Ascending aorta (tissue), 2 donors: ENCODE data around the gene IL2RA. TPM values are rescaled to one million over a fixed set of nuclear protein-coding genes. Genes with fewer than 3 reads are reported as not detected.

ENCODE experiments used
- DNase-seq, 2 donors: peaks; one replicate each; pipeline ENCODE4 v3.0.0-alpha.2; 2019; ENCODE audit warnings: low spot score in 2 of 2
- H3K27ac ChIP-seq, 2 donors: fragments of 200-600 bp; sonication (generic); one replicate each; pipeline ENCODE4 v1.5.1; 2016 to 2017; ENCODE audit warnings: mild to moderate bottlenecking in 1 of 2
- H3K27me3 ChIP-seq: fragments of 200-600 bp; sonication (generic); one replicate; pipeline ENCODE4 v1.5.1; 2017
- H3K36me3 ChIP-seq, 2 donors: fragments of 200-600 bp; sonication (generic); one replicate each; pipeline ENCODE4 v1.5.1; 2016
- H3K4me1 ChIP-seq, 2 donors: fragments of 200-600 bp; sonication (generic); one replicate each; pipeline ENCODE4 v1.5.1; 2016 to 2017; ENCODE audit warnings: mild to moderate bottlenecking in 1 of 2
- H3K4me3 ChIP-seq, 2 donors: fragments of 200-600 bp; sonication (generic); one replicate each; pipeline ENCODE4 v1.5.1; 2016 to 2017; ENCODE audit warnings: mild to moderate bottlenecking in 1 of 2
- H3K9me3 ChIP-seq, 2 donors: fragments of 200-600 bp; sonication (generic); one replicate each; pipeline ENCODE4 v1.5.1; 2016
- intact Hi-C: fragments of 100-400 bp; cut with DNase I; formaldehyde crosslinking; loops from one replicate; pipeline ENCODE4 v1.15.1; 2023
- total RNA-seq: library from RNA; depleted of rRNA; stranded (reverse); fragments of >200 nt; gene quantifications from one replicate; pipeline ENCODE4 v1.1.0, GENCODE V29; 2016
- TF ChIP-seq, protein P1 (sequence below), 3 experiments: fragments of 200-600 bp in 2 of 3; fragments of 450-650 bp in 1 of 3; sonication (generic) in 2 of 3; IDR thresholded peaks; one replicate each; pipeline ENCODE4 v1.5.1; 2016 to 2019; ENCODE audit warnings: antibody characterized with exemption in 3 of 3, mild to moderate bottlenecking in 1 of 3, moderate library complexity in 1 of 3

Gene IL2RA
- total RNA-seq, 1 donor from 2014 or later, result not detected

DNA sequence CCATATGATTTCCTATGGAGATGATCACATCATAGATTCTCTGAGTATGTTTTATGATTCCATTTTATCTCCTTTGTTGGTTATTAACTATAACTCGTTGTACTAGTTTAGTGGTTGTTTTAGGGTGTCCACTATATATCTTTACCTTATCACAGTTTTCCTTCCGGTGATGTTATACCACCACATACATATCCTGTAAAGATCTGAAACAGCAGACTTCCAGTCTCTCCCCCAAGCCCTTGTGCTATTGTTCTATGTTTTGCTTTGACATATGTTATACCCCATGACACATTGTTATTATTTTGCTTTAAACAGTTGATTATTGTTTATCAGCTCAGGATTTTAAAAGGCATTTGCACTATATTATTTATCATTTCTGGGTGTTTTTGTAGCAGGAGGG is 92.1 kb downstream of the IL2RA start:
- Histone ChIP-seq H3K27me3 (no peaks in the 10 kb centered on the region), H3K27ac (no peak overlapping the region), H3K4me1 (peaks cover 0 to 2% of the 10 kb centered on the region in 2 donors), H3K9me3 (no peaks in the 10 kb centered on the region), H3K4me3 (no peak overlapping the region), H3K36me3 (no peaks in the 10 kb centered on the region)
- intact Hi-C loops, result loop anchor here (10.0 kb wide), 1 partner anchor 285 kb away; the partner anchor contains the start of gene TASOR2
- TF ChIP-seq, protein P1, sequence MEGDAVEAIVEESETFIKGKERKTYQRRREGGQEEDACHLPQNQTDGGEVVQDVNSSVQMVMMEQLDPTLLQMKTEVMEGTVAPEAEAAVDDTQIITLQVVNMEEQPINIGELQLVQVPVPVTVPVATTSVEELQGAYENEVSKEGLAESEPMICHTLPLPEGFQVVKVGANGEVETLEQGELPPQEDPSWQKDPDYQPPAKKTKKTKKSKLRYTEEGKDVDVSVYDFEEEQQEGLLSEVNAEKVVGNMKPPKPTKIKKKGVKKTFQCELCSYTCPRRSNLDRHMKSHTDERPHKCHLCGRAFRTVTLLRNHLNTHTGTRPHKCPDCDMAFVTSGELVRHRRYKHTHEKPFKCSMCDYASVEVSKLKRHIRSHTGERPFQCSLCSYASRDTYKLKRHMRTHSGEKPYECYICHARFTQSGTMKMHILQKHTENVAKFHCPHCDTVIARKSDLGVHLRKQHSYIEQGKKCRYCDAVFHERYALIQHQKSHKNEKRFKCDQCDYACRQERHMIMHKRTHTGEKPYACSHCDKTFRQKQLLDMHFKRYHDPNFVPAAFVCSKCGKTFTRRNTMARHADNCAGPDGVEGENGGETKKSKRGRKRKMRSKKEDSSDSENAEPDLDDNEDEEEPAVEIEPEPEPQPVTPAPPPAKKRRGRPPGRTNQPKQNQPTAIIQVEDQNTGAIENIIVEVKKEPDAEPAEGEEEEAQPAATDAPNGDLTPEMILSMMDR (IDR thresholded peaks at IDR 0.05), result no peak
- no peak for DNase-seq

DNA sequence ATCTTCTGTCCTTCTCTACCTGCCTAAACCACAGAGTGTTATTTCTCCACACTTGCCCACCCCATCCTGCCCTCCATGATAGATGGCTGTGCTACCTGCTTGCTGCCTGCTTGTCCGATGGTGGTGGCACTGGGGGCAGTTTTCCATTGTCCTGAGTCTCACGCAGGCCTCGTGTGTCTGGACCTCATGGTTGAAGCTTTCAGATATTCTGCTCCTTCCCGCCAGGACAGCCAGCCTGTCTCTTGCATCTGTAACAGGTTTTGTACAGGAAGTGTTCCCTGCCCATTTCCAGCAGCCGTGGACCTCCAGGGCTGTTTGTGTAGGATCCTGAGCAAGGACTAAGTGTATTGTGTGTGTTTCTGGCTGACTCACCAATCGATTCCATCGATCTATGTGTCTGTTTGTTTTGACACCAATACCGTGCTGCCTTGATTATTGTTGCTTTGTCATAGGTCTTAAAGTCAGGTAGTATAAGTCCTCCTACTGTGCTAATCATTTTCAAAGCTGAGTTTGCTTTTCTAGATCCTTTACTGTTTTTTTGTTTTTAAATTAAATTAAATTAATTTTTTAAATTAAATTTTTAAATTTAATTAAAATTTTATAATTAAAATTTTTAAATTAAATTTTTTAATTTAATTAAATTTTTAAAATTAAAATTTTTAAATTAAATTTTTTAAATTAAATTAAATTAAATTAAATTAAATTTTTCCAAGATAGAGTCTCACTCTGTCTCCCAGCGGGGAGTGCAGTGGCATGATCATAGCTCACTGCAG is 93.3 kb downstream of the IL2RA start:
- Histone ChIP-seq H3K4me3 (no peak overlapping the region), H3K36me3 (no peaks in the 10 kb centered on the region), H3K27me3 (no peaks in the 10 kb centered on the region), H3K9me3 (no peaks in the 10 kb centered on the region), H3K27ac (no peak overlapping the region), H3K4me1 (no peaks in the 10 kb centered on the region)
- TF ChIP-seq, protein P1 (IDR thresholded peaks at IDR 0.05), result no peak
- intact Hi-C loops, result no loop called here
- DNase-seq, result no peak

DNA sequence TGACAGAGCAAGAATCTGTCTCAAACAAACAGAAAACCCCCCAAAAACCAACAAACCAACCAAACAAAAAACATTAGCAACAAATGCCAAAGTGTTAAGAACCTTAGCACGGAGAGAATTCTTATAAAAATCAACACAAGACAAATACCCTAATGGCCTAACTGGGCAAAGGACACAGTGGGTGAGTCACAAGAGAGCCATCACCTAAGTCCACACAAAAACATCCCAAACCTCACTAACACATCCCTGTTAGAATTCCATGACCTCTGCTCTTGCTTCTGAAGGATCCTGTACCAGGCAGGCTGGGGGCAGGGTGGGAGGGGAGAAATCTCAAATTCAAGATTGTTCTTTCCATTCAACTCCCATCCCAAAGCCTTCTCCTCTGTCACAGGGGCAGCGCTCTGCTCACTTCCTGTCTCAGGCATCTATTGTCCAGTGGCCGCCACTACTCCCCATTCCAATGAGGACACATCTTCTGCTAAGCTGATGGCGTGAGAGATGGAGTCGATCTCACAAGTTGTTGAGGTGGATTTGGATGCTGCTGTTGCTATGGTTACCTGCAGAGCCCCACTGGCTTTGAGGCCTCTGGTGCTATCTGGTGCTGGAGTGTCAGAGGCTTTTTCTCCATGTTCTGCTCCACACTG is 94.0 kb downstream of the IL2RA start:
- peaks cover under 1 to 4% of the 10 kb centered on the region in 2 donors for H3K36me3 ChIP-seq
- no peaks in the 10 kb centered on the region for H3K9me3 ChIP-seq
- intact Hi-C loops, result no loop called here
- H3K4me3 ChIP-seq, result no peak overlapping the region
- TF ChIP-seq, protein P1 (IDR thresholded peaks at IDR 0.05), result no peak
- no peaks in the 10 kb centered on the region for H3K27me3 ChIP-seq
- H3K27ac ChIP-seq, result no peak overlapping the region
- no peak for DNase-seq
- H3K4me1 ChIP-seq, result no peaks in the 10 kb centered on the region

DNA sequence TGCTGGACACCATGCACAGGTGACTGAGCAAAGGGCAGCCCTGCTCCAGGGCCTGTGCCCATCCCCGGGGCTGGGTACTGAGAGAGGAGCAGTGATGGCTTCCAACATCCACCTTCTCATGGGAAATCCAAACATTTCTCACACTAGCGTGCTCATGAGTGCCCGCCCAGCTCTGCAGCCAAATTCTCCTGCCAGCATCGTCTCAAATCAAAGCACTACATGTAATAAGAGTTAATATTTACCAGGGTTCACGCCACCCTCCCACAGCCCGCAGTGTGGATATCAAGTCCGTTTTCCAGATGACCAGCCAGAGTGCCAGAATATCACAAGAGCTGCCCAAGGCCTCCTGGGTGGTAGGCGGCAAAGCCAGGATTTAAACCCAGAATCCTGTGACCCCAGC is 96.9 kb downstream of the IL2RA start:
- Histone ChIP-seq H3K27ac (no peak overlapping the region), H3K4me3 (no peak overlapping the region), H3K4me1 (no peaks in the 10 kb centered on the region), H3K36me3 (peaks cover 6 to 15% of the 10 kb centered on the region in 2 donors), H3K9me3 (no peaks in the 10 kb centered on the region), H3K27me3 (no peaks in the 10 kb centered on the region)
- TF ChIP-seq, protein P1 (IDR thresholded peaks at IDR 0.05), result no peak
- peak in 1 of 2 donors; percentile 45 for DNase-seq
- intact Hi-C loops, result no loop called here

DNA sequence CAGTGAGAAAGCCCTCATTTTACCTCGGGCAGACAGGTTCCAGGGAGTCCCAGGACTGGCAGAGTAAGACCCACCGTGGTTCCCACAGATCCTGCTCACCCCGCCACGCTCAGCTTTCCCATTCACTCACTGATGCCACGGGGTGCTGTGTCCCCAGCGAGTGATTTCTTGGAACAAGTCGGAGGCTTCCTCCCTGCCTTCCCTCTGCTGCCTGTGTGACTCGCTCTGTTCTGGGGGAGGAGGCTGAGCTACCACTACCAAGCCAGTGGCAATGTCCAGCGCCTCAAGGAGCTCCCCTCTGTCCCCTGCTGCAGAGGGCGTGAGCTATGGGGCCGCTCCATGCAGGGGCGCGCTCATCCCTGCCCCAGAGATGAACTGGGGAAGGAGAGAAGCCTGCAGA is 97.4 kb downstream of the IL2RA start:
- H3K27ac ChIP-seq, result no peak overlapping the region
- H3K4me1 ChIP-seq, result no peaks in the 10 kb centered on the region
- H3K9me3 ChIP-seq, result no peaks in the 10 kb centered on the region
- TF ChIP-seq, protein P1 (IDR thresholded peaks at IDR 0.05), result no peak
- no peaks in the 10 kb centered on the region for H3K27me3 ChIP-seq
- H3K36me3 ChIP-seq, result peaks cover 6 to 20% of the 10 kb centered on the region in 2 donors
- peak in 1 of 2 donors; percentile 56 for DNase-seq
- no peak overlapping the region for H3K4me3 ChIP-seq
- intact Hi-C loops, result no loop called here
